ENCODE data around the gene PHF24. TPM values are rescaled to one million over a fixed set of nuclear protein-coding genes. Genes with fewer than 3 reads are reported as not detected.

PHF24 gene
- total and polyA plus RNA-seq, 9 donors, result 0.10 to 1.0 (median 0.36) TPM; not detected in 1

DNA sequence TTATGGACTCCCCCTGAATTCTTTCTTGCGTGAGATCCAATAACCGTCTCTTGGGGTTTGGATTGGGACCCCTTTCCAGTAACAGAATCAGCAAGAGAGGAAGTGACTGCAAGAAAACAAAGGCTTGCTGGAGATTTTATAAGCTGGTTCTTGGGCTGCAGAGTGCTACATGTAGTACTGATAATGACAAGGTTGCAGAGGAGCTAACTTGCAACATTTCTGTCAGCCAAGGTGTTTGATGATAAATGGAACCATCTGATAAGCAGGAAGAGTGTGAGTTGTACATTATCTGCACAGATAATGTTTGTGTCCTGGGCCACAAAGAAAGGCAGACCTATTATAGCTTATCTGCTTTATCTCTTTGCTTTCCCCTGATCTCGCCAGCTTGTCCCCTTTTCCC lies 68.6 kb downstream of the PHF24 start:
- peaks cover 8% of the 10 kb centered on the region for H3K4me1 ChIP-seq (ENCODE audit: insufficient read depth)
- no peaks in the 10 kb centered on the region for H3K9me3 ChIP-seq
- 38 to 45% (median 43%) methylated on average over 3 of the region's 3 CpGs for WGBS, 3 donors
- H3K36me3 ChIP-seq, result no peaks in the 10 kb centered on the region
- DNase-seq, result no peak
- H3K27me3 ChIP-seq, result no peaks in the 10 kb centered on the region
- intact Hi-C loops (cut with DNase I), result no loop called here
- peak overlapping the region in 1 of 2 donors; percentile 35 for H3K27ac ChIP-seq
- TF ChIP-seq, protein P1, sequence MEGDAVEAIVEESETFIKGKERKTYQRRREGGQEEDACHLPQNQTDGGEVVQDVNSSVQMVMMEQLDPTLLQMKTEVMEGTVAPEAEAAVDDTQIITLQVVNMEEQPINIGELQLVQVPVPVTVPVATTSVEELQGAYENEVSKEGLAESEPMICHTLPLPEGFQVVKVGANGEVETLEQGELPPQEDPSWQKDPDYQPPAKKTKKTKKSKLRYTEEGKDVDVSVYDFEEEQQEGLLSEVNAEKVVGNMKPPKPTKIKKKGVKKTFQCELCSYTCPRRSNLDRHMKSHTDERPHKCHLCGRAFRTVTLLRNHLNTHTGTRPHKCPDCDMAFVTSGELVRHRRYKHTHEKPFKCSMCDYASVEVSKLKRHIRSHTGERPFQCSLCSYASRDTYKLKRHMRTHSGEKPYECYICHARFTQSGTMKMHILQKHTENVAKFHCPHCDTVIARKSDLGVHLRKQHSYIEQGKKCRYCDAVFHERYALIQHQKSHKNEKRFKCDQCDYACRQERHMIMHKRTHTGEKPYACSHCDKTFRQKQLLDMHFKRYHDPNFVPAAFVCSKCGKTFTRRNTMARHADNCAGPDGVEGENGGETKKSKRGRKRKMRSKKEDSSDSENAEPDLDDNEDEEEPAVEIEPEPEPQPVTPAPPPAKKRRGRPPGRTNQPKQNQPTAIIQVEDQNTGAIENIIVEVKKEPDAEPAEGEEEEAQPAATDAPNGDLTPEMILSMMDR (IDR thresholded peaks at IDR 0.05), result no peak
- TF ChIP-seq EP300 (IDR thresholded peaks at IDR 0.05), result no peak
- TF ChIP-seq POLR2A (IDR thresholded peaks at IDR 0.05), result no peak
- no peak overlapping the region for H3K4me3 ChIP-seq

GRCh38 chr9:35027374-35027773 lies 69.3 kb downstream of the PHF24 start:
- Histone ChIP-seq H3K27me3 (no peaks in the 10 kb centered on the region), H3K9me3 (no peaks in the 10 kb centered on the region), H3K36me3 (no peaks in the 10 kb centered on the region), H3K4me3 (no peak overlapping the region), H3K27ac (peak overlapping the region in 1 of 2 donors; percentile 35), H3K4me1 (ENCODE audit: insufficient read depth) (peaks cover 8% of the 10 kb centered on the region)
- intact Hi-C loops (cut with DNase I), result no loop called here
- DNase-seq, result no peak
- TF ChIP-seq, protein P1 (IDR thresholded peaks at IDR 0.05), result no peak
- no peak for TF ChIP-seq EP300 (IDR thresholded peaks at IDR 0.05)
- TF ChIP-seq POLR2A (IDR thresholded peaks at IDR 0.05), result no peak
- WGBS, 3 donors, result 65 to 78% (median 68%) methylated on average over 1 of the region's 1 CpG

DNA sequence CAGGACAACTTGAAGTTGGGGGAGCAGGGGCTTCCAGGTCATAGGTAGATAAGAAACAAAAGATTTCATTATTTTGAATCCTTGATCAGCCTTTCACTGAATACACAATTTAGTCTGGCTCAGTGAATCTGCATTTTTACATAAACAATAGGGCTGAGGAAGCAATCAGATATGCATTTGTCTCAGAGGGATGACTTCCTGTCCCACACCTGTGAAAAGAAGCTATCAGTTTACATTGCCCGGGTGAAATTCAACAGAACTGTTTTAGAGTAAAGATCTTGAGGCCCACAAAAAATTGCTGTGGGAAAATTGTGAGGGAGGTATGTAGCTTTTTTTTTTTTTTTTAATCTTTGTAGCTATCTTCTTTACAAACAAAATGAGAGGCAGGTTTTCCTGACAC lies 69.8 kb downstream of the PHF24 start:
- TF ChIP-seq, protein P1 (IDR thresholded peaks at IDR 0.05), result no peak
- TF ChIP-seq POLR2A (IDR thresholded peaks at IDR 0.05), result no peak
- no peak for TF ChIP-seq EP300 (IDR thresholded peaks at IDR 0.05)
- Histone ChIP-seq H3K4me3 (no peak overlapping the region), H3K27ac (no peak overlapping the region), H3K4me1 (ENCODE audit: insufficient read depth) (peaks cover 8% of the 10 kb centered on the region), H3K9me3 (no peaks in the 10 kb centered on the region), H3K36me3 (no peaks in the 10 kb centered on the region), H3K27me3 (no peaks in the 10 kb centered on the region)
- DNase-seq, result no peak
- WGBS, 3 donors, result 65 to 81% (median 66%) methylated on average over 1 of the region's 1 CpG
- intact Hi-C loops (cut with DNase I), result no loop called here

DNA sequence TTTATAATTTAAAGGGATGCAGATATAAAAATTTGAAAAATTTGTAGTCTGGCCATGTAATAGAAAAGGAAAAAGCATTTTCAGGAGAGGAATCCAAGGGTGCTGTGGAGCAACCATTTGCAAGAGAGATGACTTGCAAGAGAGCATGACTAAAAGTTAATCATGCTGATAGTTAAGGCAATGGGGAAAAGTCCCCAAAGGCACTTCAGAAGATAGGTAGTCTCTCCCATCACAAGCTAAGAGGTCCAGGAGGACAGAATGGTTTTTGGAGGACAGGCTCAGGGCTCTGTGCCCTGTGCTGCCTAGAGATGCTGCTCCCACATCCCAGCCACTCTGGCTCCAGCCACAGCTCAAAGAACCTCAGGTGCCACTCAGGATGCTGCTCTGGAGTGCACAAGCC lies 70.3 kb downstream of the PHF24 start:
- peaks cover 8% of the 10 kb centered on the region for H3K4me1 ChIP-seq (ENCODE audit: insufficient read depth)
- no peak for DNase-seq
- H3K27me3 ChIP-seq, result no peaks in the 10 kb centered on the region
- H3K9me3 ChIP-seq, result no peaks in the 10 kb centered on the region
- H3K27ac ChIP-seq, result no peak overlapping the region
- H3K36me3 ChIP-seq, result no peaks in the 10 kb centered on the region
- TF ChIP-seq, protein P1 (IDR thresholded peaks at IDR 0.05), result no peak
- TF ChIP-seq POLR2A (IDR thresholded peaks at IDR 0.05) (no peak), EP300 (IDR thresholded peaks at IDR 0.05) (no peak)
- H3K4me3 ChIP-seq, result no peak overlapping the region
- intact Hi-C loops (cut with DNase I), result no loop called here

DNA sequence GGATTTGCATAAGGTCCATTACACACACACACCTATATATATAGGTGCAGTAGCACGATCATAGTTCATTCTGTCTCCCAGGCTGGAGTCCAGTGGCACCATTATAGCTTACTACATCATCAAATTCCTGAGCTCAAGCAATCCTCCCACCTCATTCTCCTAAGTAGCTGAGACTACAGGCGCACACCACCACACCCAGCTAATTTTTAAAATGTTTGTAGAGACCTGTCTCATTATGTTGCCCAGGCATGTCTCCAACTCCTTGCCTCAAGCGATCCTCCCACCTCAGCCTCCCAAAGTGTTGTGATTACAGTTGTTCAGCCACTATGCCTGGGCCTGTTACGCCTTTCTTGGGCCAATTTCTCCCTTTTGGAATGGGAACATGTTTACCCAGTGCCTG lies 71.2 kb downstream of the PHF24 start:
- H3K9me3 ChIP-seq, result no peaks in the 10 kb centered on the region
- intact Hi-C loops (cut with DNase I), result no loop called here
- H3K4me3 ChIP-seq, result no peak overlapping the region
- no peaks in the 10 kb centered on the region for H3K36me3 ChIP-seq
- no peak overlapping the region for H3K27ac ChIP-seq
- peaks cover 8% of the 10 kb centered on the region for H3K4me1 ChIP-seq (ENCODE audit: insufficient read depth)
- WGBS, 3 donors, result 66 to 87% (median 68%) methylated on average over 4 of the region's 4 CpGs
- TF ChIP-seq EP300 (IDR thresholded peaks at IDR 0.05) (no peak), POLR2A (IDR thresholded peaks at IDR 0.05) (no peak)
- TF ChIP-seq, protein P1 (IDR thresholded peaks at IDR 0.05), result no peak
- no peak for DNase-seq
- H3K27me3 ChIP-seq, result no peaks in the 10 kb centered on the region
